Brain pericyte (primary cell): ENCODE measurements around the gene POU2AF1.

Source experiments
- DNase-seq: peaks from one replicate; pipeline ENCODE4 v3.0.0-alpha.2; 2012; ENCODE audit warnings: low read depth, low spot score

POU2AF1 gene

GRCh38 chr11:111378861-111379601 is at the start of gene POU2AF1:
POU2AF1 (minus strand) TSS chr11:111379275; CDS start chr11:111379177, 98 bp downstream.
- DNase-seq = no peak

DNA sequence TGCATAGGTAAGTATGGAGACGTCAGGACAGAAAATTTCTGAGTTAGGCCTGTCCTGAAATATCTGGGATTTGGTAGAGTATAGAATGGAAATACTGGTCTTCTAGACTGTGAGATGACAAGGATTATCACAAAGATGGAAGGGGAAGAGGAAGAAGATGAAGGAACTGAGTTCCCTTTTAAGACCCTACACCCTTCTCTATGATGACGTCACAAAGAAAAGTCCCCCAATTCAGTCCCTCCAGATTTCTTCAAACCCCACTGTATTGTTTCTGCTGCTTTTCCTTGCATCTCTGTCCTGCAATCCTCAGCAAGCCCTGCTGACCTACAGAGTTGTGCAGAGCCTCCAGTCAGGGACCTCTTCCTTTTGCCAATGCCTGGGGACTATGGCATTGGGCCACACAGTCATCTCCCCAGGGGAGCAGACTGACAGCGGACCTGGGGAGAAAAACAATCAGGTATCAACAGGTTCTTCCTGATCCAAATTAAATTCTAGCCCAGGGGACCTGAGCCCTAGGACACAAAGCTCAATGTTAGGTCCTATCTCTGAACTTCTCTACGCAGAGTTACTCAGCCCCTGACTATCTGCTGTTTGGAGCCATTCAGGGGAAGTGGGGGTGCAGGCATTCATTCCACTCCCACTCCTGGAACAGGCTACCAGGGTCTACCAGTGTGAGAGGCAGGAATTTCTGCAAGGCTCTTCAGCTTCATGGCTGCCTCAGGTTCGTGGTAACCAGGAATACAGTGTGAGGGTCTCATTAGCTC is 49.2 kb upstream of the POU2AF1 start:
- no peak for DNase-seq

DNA sequence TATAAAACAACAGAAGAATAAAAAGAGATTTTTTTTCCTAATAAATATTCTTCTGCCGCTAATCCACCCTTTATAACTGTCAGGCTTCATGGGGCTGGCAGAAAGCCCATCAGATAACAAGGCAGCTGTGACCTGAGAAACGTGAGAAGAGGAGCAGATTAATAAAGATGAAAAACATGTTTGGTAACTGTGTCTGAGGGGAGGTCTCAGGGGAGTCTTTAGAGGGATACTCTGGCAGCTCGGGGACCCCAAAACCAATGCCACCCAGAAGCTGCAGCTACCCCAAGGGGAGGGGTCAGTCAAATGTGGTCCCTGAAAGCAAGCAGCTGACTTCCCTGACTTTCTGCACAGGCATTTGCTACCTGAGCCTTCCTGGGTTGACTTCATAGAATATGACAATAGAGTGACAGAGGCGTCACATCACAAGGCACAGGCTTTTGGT is 48.4 kb upstream of the POU2AF1 start:
- no peak for DNase-seq

DNA sequence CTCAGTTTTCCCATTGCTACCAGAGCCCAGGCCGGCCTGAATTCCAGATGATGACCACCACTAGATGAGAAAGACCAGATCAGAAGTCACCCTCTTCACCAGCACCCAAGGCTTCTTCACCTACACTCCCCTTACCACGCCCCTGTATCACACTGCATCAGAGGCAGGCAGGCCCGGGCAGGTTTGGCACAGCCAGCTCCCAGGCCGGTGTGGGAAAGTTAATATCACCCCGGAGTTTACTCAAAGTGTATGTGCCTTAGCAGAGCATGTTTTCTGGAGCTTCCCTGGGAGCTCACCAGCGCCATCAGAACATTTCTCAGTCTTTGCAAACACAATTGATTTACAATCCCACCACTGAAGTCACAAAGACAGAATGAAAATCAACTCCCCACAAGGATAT is 47.5 kb upstream of the POU2AF1 start:
- DNase-seq = no peak

- no peak for DNase-seq
Observed at GRCh38 chr11:111423250-111423615, 44.2 kb upstream of the POU2AF1 start.

DNA sequence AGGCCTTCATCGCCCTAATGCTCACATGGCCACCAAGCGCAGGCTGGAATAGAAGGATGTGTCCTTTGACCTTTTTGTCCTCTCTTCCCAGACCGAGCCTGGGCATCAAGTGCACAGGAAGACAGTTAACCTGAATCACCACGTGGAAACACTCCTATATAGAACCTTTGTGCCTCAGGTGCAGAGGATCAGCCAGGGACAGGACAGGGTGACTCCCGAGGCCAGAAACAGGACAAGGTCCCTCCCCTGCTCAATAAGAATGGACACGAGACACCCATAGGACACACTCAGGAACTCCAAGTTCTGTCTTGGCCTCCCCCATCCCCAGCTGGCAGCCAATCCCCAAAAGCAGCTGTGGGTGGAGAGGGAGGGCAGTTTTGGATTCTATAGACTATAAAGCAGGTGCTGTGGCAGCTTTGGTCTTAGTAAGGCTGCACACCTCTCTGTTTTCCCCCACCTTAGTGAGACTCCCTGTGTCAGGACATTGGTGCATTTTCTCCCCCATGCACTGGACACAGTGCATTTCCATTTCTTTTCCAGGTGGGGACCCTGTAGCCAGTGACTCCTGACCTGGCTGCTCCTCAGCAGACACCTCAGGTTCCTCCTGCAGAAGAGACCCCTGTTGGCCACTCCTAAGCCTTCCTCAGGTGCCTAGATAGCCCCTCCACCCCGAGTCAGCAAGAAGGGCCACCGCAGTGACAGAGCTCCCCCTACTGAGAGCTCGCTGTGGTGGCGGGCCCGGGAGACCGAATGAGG is 43.6 kb upstream of the POU2AF1 start:
- no peak for DNase-seq

GRCh38 chr11:111421251-111421650 is 42.2 kb upstream of the POU2AF1 start:
- no peak for DNase-seq

DNA sequence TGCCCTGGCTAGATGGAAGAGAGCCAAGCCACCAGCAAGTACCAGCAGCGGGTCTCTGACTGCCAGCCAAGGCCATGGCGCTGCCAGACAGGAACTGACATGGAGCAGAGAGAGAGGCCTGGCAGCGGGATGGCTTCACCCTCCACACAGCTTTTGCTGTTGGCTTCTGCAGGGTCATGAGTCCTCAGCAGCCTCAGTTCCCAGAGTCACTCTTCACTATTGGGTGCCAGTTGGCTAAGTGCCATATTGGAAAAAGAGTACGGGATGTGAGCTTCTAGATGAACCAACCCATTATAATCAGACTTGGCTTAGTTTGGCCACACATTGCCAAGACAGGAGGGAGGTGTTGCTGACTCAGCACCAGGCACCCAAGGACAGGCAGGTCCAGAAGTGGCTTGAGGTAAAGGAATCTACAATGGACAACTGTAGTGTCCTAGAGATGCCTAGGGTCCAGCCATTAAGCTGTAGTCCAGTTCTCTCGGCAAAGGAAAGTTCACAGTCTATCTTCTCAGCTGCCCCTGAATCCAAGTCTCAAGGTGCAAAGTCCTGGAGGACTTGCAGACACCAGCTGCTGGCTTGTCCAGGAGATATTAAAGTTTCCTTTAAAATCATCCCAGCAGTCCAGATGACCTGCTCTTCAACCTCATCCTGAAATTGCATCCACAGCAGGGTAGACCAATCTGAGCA is 40.7 kb upstream of the POU2AF1 start:
- DNase-seq = no peak

- no peak for DNase-seq
Observed at GRCh38 chr11:111419181-111419580, 40.1 kb upstream of the POU2AF1 start.

GRCh38 chr11:111418436-111418787 is 39.3 kb upstream of the POU2AF1 start:
- DNase-seq = no peak

DNA sequence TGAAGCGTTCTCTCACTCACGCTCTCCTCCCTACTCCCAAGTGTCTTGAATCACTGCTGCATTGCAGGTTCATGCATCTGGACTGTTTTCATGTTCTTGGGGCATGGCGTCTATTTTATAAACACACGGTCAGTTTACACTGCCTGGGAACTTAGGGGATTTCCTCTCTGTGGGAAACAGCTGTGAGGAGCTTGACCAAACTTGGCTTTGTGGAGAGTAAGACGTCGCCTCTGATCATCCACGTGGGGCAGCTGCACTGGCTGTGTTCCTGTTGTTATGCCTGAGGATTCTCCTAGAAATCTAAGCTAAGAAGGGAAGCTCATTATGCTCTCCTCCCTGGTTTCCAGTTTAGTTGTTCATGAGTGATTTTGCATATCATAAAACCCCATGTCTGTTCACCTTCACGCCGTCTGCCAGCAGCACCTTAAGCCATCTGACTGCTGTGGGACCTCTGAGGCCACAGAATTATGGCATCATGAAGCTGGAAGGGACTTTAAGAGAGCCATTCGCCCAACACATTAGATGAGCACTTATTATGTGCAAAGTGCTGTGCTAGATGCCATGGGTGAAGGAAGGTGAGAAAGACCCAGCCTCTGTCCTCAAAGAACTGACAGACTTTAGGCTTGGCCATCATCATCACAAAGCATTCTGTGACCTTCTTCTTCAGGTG is 38.8 kb upstream of the POU2AF1 start:
- peak; percentile 77 for DNase-seq

GRCh38 chr11:111417011-111417765 is 38.1 kb upstream of the POU2AF1 start:
- DNase-seq = no peak

DNA sequence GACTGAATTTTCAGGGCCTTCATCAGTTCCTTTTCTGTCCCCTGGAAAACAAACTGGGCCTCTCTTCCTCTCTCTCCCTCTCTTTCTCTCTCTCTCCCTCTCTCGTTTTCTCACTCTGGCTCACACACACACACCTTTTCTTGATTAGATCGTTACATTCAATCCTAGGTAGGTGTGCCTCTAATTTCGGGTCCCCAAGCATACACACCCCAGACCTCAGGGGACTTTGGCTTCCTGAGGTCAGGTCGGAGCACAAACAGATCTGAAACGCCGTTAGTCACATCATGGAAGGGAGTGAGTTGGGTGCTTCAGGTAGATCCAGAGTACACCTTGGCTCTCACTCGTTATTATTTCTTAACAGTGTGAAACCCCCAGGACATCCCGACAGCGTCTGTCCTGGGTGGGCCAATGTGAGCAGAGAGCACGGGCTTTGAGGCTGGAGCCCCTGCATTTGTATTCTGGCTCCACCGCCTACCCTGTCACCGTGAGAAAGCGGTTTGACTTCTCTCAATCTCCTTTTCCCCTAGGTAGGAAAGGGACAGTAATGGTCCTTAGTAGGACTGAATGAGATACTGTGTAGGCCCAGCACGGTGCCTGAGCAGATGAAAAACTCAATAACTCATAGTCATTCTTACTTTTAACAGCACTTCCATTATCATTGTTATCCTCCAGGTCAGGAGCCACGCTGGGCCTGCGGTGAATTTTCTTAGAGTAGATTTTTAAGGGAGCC is 37.3 kb upstream of the POU2AF1 start:
- DNase-seq = no peak

GRCh38 chr11:111414936-111415335 is 35.9 kb upstream of the POU2AF1 start:
- DNase-seq = no peak

DNA sequence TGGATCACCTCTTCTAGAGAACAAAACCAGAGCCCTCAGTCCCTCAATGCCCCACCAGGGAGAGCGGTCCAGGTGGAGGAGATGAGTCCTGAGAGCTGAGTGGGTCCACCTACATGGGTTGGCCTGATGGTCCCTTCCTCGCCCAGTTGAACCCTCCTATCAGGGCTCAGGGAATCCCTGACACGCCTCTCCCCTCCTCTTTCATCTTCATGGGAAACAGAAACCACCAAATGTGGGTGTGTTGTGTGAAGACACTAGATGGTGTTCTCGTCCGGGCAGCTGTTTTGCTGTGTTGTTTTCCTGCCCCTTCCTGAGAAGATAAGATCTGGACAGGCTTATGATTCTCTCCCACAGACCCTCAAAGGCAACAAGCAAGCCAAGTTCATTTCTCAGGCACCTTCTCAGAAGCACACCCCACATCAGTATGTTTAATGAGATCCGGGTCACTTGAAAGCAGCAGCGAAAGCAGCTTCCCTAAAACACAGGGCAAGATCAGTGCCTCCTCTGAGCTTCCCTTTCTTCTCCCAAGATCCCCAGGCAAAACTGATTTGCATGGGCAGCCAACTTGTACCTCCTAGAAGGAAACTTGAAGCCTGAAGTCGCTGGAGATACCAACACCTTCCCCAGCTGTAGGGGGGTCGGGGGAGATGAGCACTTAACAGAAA is 35.3 kb upstream of the POU2AF1 start:
- DNase-seq = no peak

DNA sequence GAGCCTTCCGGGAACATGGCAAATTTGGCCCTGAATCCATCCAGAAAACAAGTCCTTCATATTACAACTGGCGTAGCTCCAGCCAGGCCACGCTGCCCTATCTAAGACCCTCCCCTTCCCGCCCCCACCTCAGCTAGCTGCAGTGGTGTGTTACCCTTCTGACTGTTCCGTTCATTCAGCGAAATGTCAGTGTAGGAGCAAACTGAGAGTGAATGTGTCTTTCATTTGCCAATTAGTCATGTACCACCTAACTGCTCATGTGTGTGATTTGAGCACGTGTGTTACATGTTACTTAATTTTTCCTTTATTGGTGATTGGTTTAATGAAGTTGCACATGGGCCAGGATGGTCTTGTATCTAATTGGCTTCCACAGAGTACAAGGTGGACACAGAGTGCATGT is 34.8 kb upstream of the POU2AF1 start:
- no peak for DNase-seq

DNA sequence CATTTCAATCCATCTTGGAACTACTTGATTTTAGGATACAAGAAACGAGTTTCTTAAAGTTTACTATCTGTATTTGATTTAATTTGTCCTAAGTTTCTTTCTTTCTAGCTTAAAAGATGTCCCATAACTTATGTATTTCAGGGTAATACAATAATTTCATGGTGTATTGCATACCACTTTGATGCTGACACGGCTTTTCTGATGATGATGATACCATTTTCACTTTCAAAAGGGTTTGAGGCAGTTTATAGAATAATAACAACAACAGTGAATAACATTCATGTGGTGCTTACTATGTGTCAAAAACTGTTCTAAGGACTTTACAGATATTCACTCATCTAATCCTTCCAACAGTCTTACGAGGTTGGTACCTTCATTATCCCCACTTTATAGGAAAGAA is 33.2 kb upstream of the POU2AF1 start:
- no peak for DNase-seq

- DNase-seq = no peak
Observed at GRCh38 chr11:111411456-111411855, 32.4 kb upstream of the POU2AF1 start.

DNA sequence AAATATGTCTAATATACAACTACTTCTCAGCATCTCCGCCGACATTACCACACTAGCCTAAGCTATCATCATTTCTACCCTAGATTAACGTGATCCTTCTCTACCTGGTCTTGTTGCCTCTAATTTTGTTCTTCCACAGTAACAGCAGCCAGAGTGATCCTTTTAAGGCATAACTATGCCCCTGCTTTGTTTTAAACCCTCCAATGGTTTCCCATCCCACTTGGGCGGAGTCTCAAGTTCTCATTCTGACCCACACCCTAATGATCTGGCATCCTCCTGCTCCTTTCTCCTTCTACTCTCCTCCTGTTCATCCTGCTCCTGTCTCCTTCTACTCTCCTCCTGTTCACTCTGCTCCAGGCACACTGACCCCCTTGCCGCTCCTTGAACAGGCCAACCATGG is 31.9 kb upstream of the POU2AF1 start:
- DNase-seq = no peak
